Measurements from ENCODE around the gene FOXP1.

DNA sequence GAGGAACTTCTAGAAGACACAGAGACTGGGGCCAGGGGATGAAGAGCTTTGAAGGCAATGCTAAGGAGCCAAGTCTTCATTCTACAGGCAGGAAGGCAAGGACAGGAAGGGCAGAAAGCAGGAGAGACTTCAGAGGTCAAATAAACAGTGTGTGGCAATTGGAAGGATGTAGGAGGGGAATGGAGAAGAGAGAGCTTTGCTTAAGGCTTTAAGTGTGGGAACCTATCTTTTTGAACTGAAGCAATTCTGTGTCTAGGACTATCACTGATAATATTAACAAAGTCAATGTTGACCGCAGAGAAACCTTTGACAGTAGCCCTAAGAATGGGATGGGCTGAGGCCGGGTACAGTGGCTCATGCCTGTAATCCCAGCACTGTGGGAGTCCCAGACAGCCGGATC lies 325.0 kb downstream of the FOXP1 start:
- TF ChIP-seq, protein P1, sequence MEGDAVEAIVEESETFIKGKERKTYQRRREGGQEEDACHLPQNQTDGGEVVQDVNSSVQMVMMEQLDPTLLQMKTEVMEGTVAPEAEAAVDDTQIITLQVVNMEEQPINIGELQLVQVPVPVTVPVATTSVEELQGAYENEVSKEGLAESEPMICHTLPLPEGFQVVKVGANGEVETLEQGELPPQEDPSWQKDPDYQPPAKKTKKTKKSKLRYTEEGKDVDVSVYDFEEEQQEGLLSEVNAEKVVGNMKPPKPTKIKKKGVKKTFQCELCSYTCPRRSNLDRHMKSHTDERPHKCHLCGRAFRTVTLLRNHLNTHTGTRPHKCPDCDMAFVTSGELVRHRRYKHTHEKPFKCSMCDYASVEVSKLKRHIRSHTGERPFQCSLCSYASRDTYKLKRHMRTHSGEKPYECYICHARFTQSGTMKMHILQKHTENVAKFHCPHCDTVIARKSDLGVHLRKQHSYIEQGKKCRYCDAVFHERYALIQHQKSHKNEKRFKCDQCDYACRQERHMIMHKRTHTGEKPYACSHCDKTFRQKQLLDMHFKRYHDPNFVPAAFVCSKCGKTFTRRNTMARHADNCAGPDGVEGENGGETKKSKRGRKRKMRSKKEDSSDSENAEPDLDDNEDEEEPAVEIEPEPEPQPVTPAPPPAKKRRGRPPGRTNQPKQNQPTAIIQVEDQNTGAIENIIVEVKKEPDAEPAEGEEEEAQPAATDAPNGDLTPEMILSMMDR (IDR thresholded peaks at IDR 0.05), result no peak
- TF ChIP-seq EP300 (IDR thresholded peaks at IDR 0.05) (no peak), POLR2A (IDR thresholded peaks at IDR 0.05; ENCODE audit: low read depth) (no peak)

Data from esophagus muscularis mucosa (tissue), 4 donors.